ENCODE measurements around the gene KAT2B.
A peak's percentile ranks its signal among the peaks of the same experiment; 100 is the strongest.

Gene KAT2B

GRCh38 chr3:20142517-20142916 is 102.3 kb downstream of the KAT2B start:
- DNase-seq (ENCODE audit: low read depth): no peak

- no peak for DNase-seq (ENCODE audit: low read depth)
Observed at GRCh38 chr3:20143519-20143918, 103.3 kb downstream of the KAT2B start.

GRCh38 chr3:20145874-20146273 is 105.6 kb downstream of the KAT2B start:
- no peak for DNase-seq (ENCODE audit: low read depth)

- DNase-seq (ENCODE audit: low read depth): no peak
Observed at GRCh38 chr3:20146301-20146700, 106.1 kb downstream of the KAT2B start.

GRCh38 chr3:20147361-20147760 is 107.1 kb downstream of the KAT2B start:
- DNase-seq (ENCODE audit: low read depth): no peak

- DNase-seq (ENCODE audit: low read depth): no peak
Observed at GRCh38 chr3:20148466-20148865, 108.2 kb downstream of the KAT2B start.

- no peak for DNase-seq (ENCODE audit: low read depth)
Observed at GRCh38 chr3:20154078-20154477, 113.8 kb downstream of the KAT2B start.

GRCh38 chr3:20154928-20155327 is 114.7 kb downstream of the KAT2B start:
- no peak for DNase-seq (ENCODE audit: low read depth)

GRCh38 chr3:20160230-20160629 is 120.0 kb downstream of the KAT2B start:
- no peak for DNase-seq (ENCODE audit: low read depth)

GRCh38 chr3:20161714-20162113 is 121.5 kb downstream of the KAT2B start:
- DNase-seq (ENCODE audit: low read depth): no peak

- DNase-seq (ENCODE audit: low read depth): no peak
Observed at GRCh38 chr3:20173844-20174410, 133.7 kb downstream of the KAT2B start.

GRCh38 chr3:20181276-20181675 is 141.0 kb downstream of the KAT2B start:
- no peak for DNase-seq (ENCODE audit: low read depth)

GRCh38 chr3:20182206-20182605 is 142.0 kb downstream of the KAT2B start:
- no peak for DNase-seq (ENCODE audit: low read depth)

- no peak for DNase-seq (ENCODE audit: low read depth)
Observed at GRCh38 chr3:20185331-20185678, 145.1 kb downstream of the KAT2B start.

- DNase-seq (ENCODE audit: low read depth): peak; percentile 100
Observed at GRCh38 chr3:20185679-20186599, 145.7 kb downstream of the KAT2B start, which contains the start of gene SGO1. Gene SGO1 (minus strand): TSS chr3:20186206. CDS start chr3:20184027, 2,179 bp downstream.

- DNase-seq (ENCODE audit: low read depth): no peak
Observed at GRCh38 chr3:20186600-20187004, 146.4 kb downstream of the KAT2B start.

- DNase-seq (ENCODE audit: low read depth): no peak
Observed at GRCh38 chr3:20190991-20191390, 150.7 kb downstream of the KAT2B start.

- no peak for DNase-seq (ENCODE audit: low read depth)
Observed at GRCh38 chr3:20194793-20195460, 154.7 kb downstream of the KAT2B start.

- no peak for DNase-seq (ENCODE audit: low read depth)
Observed at GRCh38 chr3:20197775-20198174, 157.5 kb downstream of the KAT2B start.

GRCh38 chr3:20201143-20201542 is 160.9 kb downstream of the KAT2B start:
- no peak for DNase-seq (ENCODE audit: low read depth)

Measured in T follicular helper cell (primary cell).